Mesodermal cell (in vitro differentiated cells): Measurements from ENCODE around the gene TCHP. TPM values are rescaled to one million over a fixed set of nuclear protein-coding genes. Genes with fewer than 3 reads are reported as not detected.
A peak's percentile ranks its signal among the peaks of the same experiment; 100 is the strongest.
"Not testable (repeated sequence)": the region's sequence is repeated elsewhere in the genome, so short reads cannot be mapped to it uniquely, and the experiment has no call there.

Experiments
- H3K27ac ChIP-seq: 2 replicates; pipeline ENCODE4 v1.7.0; 2013; ENCODE audit warnings: mild to moderate bottlenecking, low read depth, low read length, moderate library complexity; ENCODE audit not compliant: severe bottlenecking
- H3K36me3 ChIP-seq: 2 replicates; pipeline ENCODE4 v1.7.1; 2013; ENCODE audit warnings: mild to moderate bottlenecking, low read length, moderate library complexity; ENCODE audit not compliant: control insufficient read depth, insufficient read depth
- H3K4me1 ChIP-seq: one replicate; pipeline ENCODE4 v1.7.1; 2013; ENCODE audit warnings: mild to moderate bottlenecking, low read length; ENCODE audit not compliant: insufficient read depth, control insufficient read depth, poor library complexity, severe bottlenecking
- H3K4me3 ChIP-seq: 2 replicates; pipeline ENCODE4 v1.7.0; 2013; ENCODE audit warnings: low read length, control low read depth, mild to moderate bottlenecking; ENCODE audit not compliant: insufficient read depth, poor library complexity, severe bottlenecking; ENCODE audit errors: extremely low read depth
- H3K9me3 ChIP-seq: 2 replicates; pipeline ENCODE4 v1.7.1; 2013; ENCODE audit warnings: mild to moderate bottlenecking, low read length, moderate library complexity; ENCODE audit not compliant: control insufficient read depth
- WGBS, 2 experiments: methylation state at CpG; one replicate each; pipeline ENCODE4 v1.1.5; 2013; ENCODE audit warnings: missing lambda C conversion rate in 2 of 2; ENCODE audit not compliant: insufficient coverage in 2 of 2; 5-methylcytosine and 5-hydroxymethylcytosine counted together
- polyA plus RNA-seq, 2 experiments: library from polyadenylated mRNA; stranded (reverse); fragments of 50-300 nt; gene quantifications; one replicate each; pipeline ENCODE4 v1.2.3, GENCODE V29; 2013

Gene TCHP, protein sequence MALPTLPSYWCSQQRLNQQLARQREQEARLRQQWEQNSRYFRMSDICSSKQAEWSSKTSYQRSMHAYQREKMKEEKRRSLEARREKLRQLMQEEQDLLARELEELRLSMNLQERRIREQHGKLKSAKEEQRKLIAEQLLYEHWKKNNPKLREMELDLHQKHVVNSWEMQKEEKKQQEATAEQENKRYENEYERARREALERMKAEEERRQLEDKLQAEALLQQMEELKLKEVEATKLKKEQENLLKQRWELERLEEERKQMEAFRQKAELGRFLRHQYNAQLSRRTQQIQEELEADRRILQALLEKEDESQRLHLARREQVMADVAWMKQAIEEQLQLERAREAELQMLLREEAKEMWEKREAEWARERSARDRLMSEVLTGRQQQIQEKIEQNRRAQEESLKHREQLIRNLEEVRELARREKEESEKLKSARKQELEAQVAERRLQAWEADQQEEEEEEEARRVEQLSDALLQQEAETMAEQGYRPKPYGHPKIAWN
- polyA plus RNA-seq (2013, experiment 1 of 2), result 16.0 TPM
- 17.3 TPM for polyA plus RNA-seq (2013, experiment 2 of 2)

DNA sequence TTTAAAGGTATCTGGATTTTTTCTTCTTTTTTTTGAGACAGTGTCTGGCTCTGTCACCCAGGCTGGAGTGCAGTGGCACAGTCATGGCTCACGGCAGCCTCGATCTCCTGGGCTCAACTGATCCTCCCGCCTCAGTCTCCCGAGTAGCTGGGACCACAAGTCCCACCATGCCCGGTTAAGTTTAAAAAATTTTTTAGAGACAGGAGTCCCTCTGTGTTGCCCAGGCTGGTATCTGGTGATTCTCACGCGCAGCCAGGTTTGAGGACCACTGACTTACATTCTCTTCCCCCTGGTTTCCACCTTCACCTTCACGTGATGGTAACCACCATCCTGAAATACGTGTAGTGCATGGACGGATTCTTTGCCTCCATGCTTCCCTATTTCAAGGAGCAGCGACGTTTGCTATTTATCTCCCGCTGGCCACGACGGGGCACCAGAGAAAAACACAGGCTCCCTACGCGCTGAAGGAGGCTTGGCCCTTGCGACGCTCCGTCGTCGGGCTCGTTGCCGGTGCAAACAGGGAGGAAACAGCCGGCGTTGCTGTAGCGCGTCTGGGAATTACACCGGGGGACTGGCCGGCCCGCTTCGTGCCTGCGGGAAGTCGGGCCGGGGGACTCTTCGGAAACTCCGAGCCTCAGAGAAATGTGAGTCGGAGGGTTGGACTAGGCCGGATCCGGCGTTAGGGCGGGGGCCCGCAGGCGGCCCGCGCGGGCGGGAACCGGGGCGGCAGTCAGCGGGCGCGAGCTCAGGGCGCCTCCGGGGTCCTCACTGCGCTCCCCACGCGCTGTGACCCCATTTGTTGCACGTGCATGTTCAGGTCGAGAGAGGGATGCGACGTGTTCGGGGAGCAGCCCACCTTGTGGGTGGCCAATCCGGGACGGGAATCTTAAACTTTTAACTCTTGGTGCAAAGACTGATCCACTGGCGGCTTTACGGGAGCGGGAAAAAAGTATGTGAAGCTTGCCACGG, at the start of gene TCHP:
TCHP (plus strand) TSS at position 492 of the 969 bp plus-strand sequence. CDS start 2,753 bp downstream, outside the sequence.
- Histone ChIP-seq H3K4me3 (peak within 1 kb of the TSS; percentile 51), H3K9me3 (no peaks in the 10 kb centered on the region), H3K4me1 (peaks cover 8% of the 10 kb centered on the region), H3K36me3 (peaks cover 25% of the 10 kb centered on the region), H3K27ac (peak within 1 kb of the TSS; percentile 74)
- 5 to 6% methylated on average over 67 to 68 of the region's 69 CpGs for WGBS, 2 experiments

DNA sequence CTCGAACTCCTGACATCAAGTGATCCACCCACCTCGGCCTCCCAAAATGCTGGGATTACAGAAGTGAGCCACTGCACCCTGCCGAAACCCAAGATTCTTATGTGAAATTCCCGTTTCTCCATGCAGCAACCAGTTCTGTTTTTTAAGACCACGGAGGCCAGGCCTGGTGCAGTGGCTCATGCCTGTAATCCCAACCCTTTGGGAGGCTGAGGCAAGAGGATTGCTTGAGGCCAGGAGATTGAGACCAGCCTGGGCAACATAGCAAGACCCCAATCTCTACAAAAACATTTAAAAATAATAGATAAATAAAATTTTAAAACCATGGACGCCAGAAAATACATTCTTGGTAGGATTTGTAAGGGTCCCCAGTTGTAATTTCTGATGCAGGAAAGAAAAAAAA, 49.6 kb upstream of the TCHP start:
- not testable (repeated sequence) for H3K27ac ChIP-seq, H3K4me1 ChIP-seq, H3K9me3 ChIP-seq, H3K4me3 ChIP-seq
- WGBS, 2 experiments, result 91 to 95% methylated on average over 4 to 5 of the region's 6 CpGs
- H3K36me3 ChIP-seq, result peaks cover 13% of the 10 kb centered on the region

DNA sequence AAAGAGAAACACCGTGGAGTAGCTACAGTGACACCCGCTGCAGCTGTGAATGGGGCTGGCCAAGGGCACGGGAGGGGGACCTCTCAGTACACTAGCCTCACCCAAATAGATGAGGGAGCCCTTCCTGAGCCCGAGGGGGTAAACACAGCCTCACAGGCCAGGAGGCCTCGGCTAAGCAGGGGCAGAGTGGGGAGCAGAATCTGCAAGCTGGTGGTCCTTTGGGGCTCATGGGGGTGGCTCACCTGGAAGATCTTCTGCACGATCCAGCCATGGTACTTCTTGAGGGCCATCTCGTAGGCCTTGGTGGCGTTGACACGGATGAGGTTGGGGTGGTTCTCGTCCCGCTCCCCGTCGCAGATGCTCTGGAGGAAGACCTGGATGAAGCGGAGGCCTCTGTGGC, 44.7 kb upstream of the TCHP start:
- Histone ChIP-seq H3K27ac (no peak overlapping the region), H3K4me3 (no peak overlapping the region), H3K4me1 (no peaks in the 10 kb centered on the region), H3K36me3 (peaks cover 29% of the 10 kb centered on the region), H3K9me3 (no peaks in the 10 kb centered on the region)
- WGBS, 2 experiments, result 90 to 95% methylated on average over 12 to 13 of the region's 14 CpGs

GRCh38 chr12:109857715-109858114, 42.4 kb upstream of the TCHP start:
- H3K9me3 ChIP-seq, result no peaks in the 10 kb centered on the region
- H3K27ac ChIP-seq, result no peak overlapping the region
- no peaks in the 10 kb centered on the region for H3K4me1 ChIP-seq
- no peak overlapping the region for H3K4me3 ChIP-seq
- WGBS, 2 experiments, result 93 to 98% methylated on average over 6 of the region's 6 CpGs
- peaks cover 22% of the 10 kb centered on the region for H3K36me3 ChIP-seq

- 86 to 94% methylated on average over 3 to 4 of the region's 5 CpGs for WGBS, 2 experiments
- peaks cover 22% of the 10 kb centered on the region for H3K36me3 ChIP-seq
- H3K4me3 ChIP-seq, result no peak overlapping the region
- no peak overlapping the region for H3K27ac ChIP-seq
- no peaks in the 10 kb centered on the region for H3K9me3 ChIP-seq
- H3K4me1 ChIP-seq, result no peaks in the 10 kb centered on the region
Measured at GRCh38 chr12:109858764-109859163, 41.3 kb upstream of the TCHP start.

GRCh38 chr12:109860977-109861376, 39.1 kb upstream of the TCHP start:
- no peak overlapping the region for H3K27ac ChIP-seq
- no peaks in the 10 kb centered on the region for H3K9me3 ChIP-seq
- peaks cover 14% of the 10 kb centered on the region for H3K36me3 ChIP-seq
- 92 to 96% methylated on average over 2 to 3 of the region's 5 CpGs for WGBS, 2 experiments
- H3K4me1 ChIP-seq, result peaks cover 9% of the 10 kb centered on the region
- no peak overlapping the region for H3K4me3 ChIP-seq

DNA sequence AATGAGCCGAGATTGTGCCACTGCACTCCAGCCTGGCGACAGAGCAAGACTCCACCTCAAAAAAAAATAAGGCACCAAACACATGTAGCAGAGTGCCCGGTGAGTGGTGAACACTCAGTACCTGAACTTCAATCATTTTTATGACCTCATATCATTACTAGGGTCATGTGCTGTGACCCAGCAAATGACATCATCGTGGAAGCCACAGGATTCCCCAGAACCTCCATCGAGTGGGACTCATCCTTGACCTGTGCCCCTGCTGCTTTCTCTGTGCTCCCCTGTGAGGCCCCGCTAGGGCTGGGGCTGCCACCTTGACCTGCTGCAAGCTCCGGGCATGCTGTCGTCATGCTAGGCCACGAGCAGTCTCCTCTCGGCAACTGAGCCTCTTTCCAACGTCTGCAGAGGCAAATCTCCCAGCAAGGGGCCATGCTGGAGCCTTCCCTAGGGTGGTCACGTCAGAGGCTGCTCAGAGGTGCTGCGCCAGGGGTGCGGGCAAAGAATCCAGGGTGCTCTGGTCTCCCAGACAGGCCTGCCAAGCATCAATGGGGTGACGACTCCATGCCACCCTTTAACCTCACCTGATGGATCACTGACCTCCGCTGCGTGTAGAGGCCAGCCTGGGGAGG, 38.3 kb upstream of the TCHP start:
- H3K4me1 ChIP-seq, result peaks cover 9% of the 10 kb centered on the region
- no peaks in the 10 kb centered on the region for H3K9me3 ChIP-seq
- H3K36me3 ChIP-seq, result peaks cover 14% of the 10 kb centered on the region
- H3K27ac ChIP-seq, result no peak overlapping the region
- 90 to 96% methylated on average over 16 to 17 of the region's 17 CpGs for WGBS, 2 experiments
- no peak overlapping the region for H3K4me3 ChIP-seq

DNA sequence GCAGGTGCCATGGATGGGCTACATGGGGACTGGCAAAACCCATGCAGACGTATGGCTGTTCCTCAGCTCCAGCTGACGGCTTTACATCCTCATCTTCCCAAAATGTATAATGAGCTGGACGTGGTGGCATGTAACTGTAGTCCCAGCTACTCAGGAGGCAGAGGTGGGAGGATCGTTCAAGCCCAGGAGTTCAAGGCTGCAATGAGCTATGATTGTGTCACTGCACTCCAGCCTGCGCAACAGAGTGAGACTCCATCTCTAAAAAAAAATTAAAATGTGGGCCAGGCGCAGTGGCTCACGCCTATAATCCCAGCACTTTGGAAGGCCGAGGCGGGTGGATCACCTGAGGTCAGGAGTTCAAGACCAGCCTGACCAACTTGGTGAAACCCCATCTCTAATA, 37.6 kb upstream of the TCHP start:
- not testable (repeated sequence) for H3K9me3 ChIP-seq, H3K4me3 ChIP-seq, H3K27ac ChIP-seq, H3K36me3 ChIP-seq, H3K4me1 ChIP-seq
- 100% methylated on average over 2 to 4 of the region's 9 CpGs for WGBS, 2 experiments

DNA sequence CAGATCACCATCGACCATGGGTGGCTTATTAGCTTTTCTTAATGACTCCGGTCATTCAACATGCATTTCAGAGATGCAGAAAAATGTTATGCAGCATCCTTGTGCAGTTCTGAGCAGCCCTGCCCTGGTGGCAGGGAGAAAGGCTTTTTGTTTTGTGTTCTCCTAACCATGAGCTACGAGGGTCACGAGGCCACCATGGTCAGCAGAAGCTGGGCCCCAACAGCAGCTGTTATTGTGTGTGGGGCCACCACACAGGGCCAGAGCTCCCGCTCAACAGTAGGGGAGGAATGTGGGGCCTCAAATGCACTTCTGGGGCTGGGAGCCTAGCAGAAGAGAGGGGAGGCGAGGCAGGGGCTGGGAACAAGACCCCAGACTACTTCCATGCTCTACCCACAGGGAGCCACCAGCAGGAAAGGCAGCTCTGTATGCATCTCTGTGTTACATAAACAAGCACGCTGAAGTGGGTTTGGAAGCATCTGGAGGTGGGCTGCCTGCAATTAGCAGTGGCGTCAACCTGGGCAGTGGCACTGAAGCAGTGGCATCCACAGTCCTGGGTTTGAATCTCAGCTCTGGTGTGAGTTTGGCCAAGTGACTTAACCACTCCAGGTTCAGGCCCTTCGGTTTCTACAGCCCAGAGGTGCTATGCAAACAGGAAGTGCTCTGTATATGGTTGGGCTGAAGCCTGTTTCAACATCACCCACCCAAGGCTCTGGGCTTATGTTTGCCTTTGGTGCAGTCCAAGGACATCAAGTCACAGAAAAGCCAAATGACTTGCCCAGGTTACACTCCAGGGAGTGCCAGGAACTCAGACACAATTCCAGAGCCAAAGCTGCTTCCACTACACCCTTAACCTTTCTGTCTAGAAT, 36.0 kb upstream of the TCHP start:
- H3K4me3 ChIP-seq, result no peak overlapping the region
- H3K9me3 ChIP-seq, result no peaks in the 10 kb centered on the region
- 85 to 92% methylated on average over 7 to 8 of the region's 9 CpGs for WGBS, 2 experiments
- H3K4me1 ChIP-seq, result peaks cover 9% of the 10 kb centered on the region
- peaks cover 4% of the 10 kb centered on the region for H3K36me3 ChIP-seq
- H3K27ac ChIP-seq, result peak overlapping the region; percentile 41
